Uterus (tissue), 4 donors: Measurements from ENCODE around the gene LMOD3. TPM values are rescaled to one million over a fixed set of nuclear protein-coding genes. Genes with fewer than 3 reads are reported as not detected.

ENCODE experiments used
- DNase-seq, 2 donors: peaks; one replicate each; pipeline ENCODE4 v3.0.0-alpha.2; 2019 to 2020
- H3K27ac ChIP-seq, 2 donors: fragments of 200-600 bp; sonication (generic); 1 replicate in 1 of 2; 2 replicates in 1 of 2; pipeline ENCODE4 v1.5.1; 2016 to 2018
- H3K27me3 ChIP-seq, 2 donors: fragments of 200-600 bp; sonication (generic); one replicate each; pipeline ENCODE4 v1.5.1; 2018 to 2019; ENCODE audit warnings: control low read depth in 1 of 2
- H3K36me3 ChIP-seq, 2 donors: fragments of 200-600 bp; sonication (generic); one replicate each; pipeline ENCODE4 v1.5.1; 2019; ENCODE audit warnings: control low read depth in 1 of 2
- H3K4me1 ChIP-seq, 2 donors: fragments of 200-600 bp; sonication (generic); one replicate each; pipeline ENCODE4 v1.5.1; 2018 to 2019; ENCODE audit warnings: control low read depth in 1 of 2
- H3K4me3 ChIP-seq, 2 donors: fragments of 200-600 bp; sonication (generic); 1 replicate in 1 of 2; 2 replicates in 1 of 2; pipeline ENCODE4 v1.5.1; 2018 to 2019; ENCODE audit warnings: mild to moderate bottlenecking in 1 of 2
- H3K9me3 ChIP-seq, 2 donors: fragments of 200-600 bp; sonication (generic); one replicate each; pipeline ENCODE4 v1.5.1; 2019; ENCODE audit warnings: control low read depth in 1 of 2
- CTCF ChIP-seq, 4 experiments: fragments of 200-600 bp in 2 of 4; fragments of 450-650 bp in 2 of 4; sonication (generic) in 2 of 4; IDR thresholded peaks; one replicate each; pipeline ENCODE4 v1.5.1; 2016 to 2019; ENCODE audit warnings: antibody characterized with exemption in 4 of 4, mild to moderate bottlenecking in 2 of 4, moderate library complexity in 1 of 4
- POLR2A ChIP-seq, 2 donors: fragments of 450-650 bp; IDR thresholded peaks; one replicate each; pipeline ENCODE4 v1.6.1; 2016; ENCODE audit warnings: antibody characterized with exemption in 2 of 2, mild to moderate bottlenecking in 1 of 2, moderate library complexity in 1 of 2
- intact Hi-C: fragments of 100-400 bp; cut with DNase I; formaldehyde crosslinking; loops from one replicate; pipeline ENCODE4 v1.15.1; 2023; ENCODE audit warnings: low total_unique reads
- total RNA-seq, 4 donors: library from RNA; depleted of rRNA in 3 of 4; stranded (reverse); fragments of >200 nt in 3 of 4; gene quantifications; one replicate each; pipeline versions ENCODE4 v1.1.0 to v1.2.4, GENCODE V29; 2014 to 2023
- donor health status: DM: yes; HTN: yes; CAD: no.

LMOD3 gene
- total RNA-seq, 4 donors from 2014 or later: 0.24 TPM; not detected in 3

- DNase-seq: no peak
- TF ChIP-seq POLR2A (IDR thresholded peaks at IDR 0.05) (no peak), CTCF (IDR thresholded peaks at IDR 0.05) (no peak)
- no peak overlapping the region for H3K4me3 ChIP-seq
- intact Hi-C loops: no loop called here
- no peaks in the 10 kb centered on the region for H3K36me3 ChIP-seq
- no peaks in the 10 kb centered on the region for H3K4me1 ChIP-seq
- no peak overlapping the region for H3K27ac ChIP-seq
- H3K9me3 ChIP-seq: no peaks in the 10 kb centered on the region
- H3K27me3 ChIP-seq: no peaks in the 10 kb centered on the region
Measured at GRCh38 chr3:69058947-69059224, 63.5 kb downstream of the LMOD3 start.

- Histone ChIP-seq H3K27me3 (no peaks in the 10 kb centered on the region), H3K4me3 (no peak overlapping the region), H3K27ac (no peak overlapping the region), H3K4me1 (no peaks in the 10 kb centered on the region), H3K36me3 (no peaks in the 10 kb centered on the region), H3K9me3 (no peaks in the 10 kb centered on the region)
- no peak for DNase-seq
- intact Hi-C loops: no loop called here
- no peak for TF ChIP-seq POLR2A (IDR thresholded peaks at IDR 0.05)
- TF ChIP-seq CTCF (IDR thresholded peaks at IDR 0.05): no peak
Measured at GRCh38 chr3:69058180-69058946, 64.0 kb downstream of the LMOD3 start.

Other genes with a start within 250 kb of the LMOD3 start
- under 1 TPM in 1 of 4 donors, not detected in 3; 0.14 TPM for gene TAFA4, start 190.0 kb downstream of the LMOD3 start, total RNA-seq
- 10 to 100 TPM; 44.1 to 73.0 (median 57.9) TPM for gene EOGT, start 108.9 kb downstream of the LMOD3 start, total RNA-seq
- gene TMF1, start 70.3 kb downstream of the LMOD3 start, total RNA-seq: 10 to 100 TPM; 24.1 to 69.3 (median 44.9) TPM
- gene UBA3, start 42.2 kb downstream of the LMOD3 start, total RNA-seq: 100 to 1,000 TPM in 2 of 4 donors, 10 to 100 TPM in 2; 62.9 to 122 (median 91.0) TPM
- 100 to 1,000 TPM in 3 of 4 donors, 10 to 100 TPM in 1; 86.8 to 143 (median 120) TPM for gene ARL6IP5, start 37.7 kb downstream of the LMOD3 start, total RNA-seq